Activated CD8-positive, alpha-beta T cell treated with anti-CD3 and anti-CD28 coated beads for 36 hours (primary cell): ENCODE results near the gene KATNB1. TPM values are rescaled to one million over a fixed set of nuclear protein-coding genes. Genes with fewer than 3 reads are reported as not detected.
"Not testable (repeated sequence)": the region's sequence is repeated elsewhere in the genome, so short reads cannot be mapped to it uniquely, and the experiment has no call there.

Experiments
- ATAC-seq: fragments of 200-7000 bp; cut with Tn5 transposase; one replicate; pipeline ENCODE4 v1.10.0; 2021; ENCODE audit warnings: mild to moderate bottlenecking, moderate library complexity
- CTCF ChIA-PET: fragments of 350-600 bp; sonication (Branson Sonifier 250); formaldehyde crosslinking; loops from one replicate; lab custom pipeline; 2021; ENCODE audit warnings: antibody characterized with exemption; lab: Charles Lee
- POLR2A ChIA-PET: fragments of 350-600 bp; sonication (Branson Sonifier 250); formaldehyde crosslinking; loops from one replicate; lab custom pipeline; 2021; ENCODE audit warnings: antibody characterized with exemption; lab: Charles Lee
- DNase-seq: peaks from one replicate; pipeline ENCODE4 v3.0.0-alpha.2; 2020
- H3K27ac Mint-ChIP-seq: one replicate; pipeline ENCODE4 v1.8.0; 2021; ENCODE audit warnings: mild to moderate bottlenecking, mixed read lengths
- H3K27me3 Mint-ChIP-seq: one replicate; pipeline ENCODE4 v1.8.0; 2021; ENCODE audit warnings: mixed read lengths
- H3K36me3 Mint-ChIP-seq: one replicate; pipeline ENCODE4 v1.8.0; 2021; ENCODE audit warnings: low read depth, mixed read lengths
- H3K4me1 Mint-ChIP-seq: one replicate; pipeline ENCODE4 v1.8.0; 2021; ENCODE audit warnings: low read depth, mixed read lengths
- H3K4me3 Mint-ChIP-seq: one replicate; pipeline ENCODE4 v1.8.0; 2021; ENCODE audit warnings: mild to moderate bottlenecking, moderate library complexity, mixed read lengths
- H3K9me3 Mint-ChIP-seq: one replicate; pipeline ENCODE4 v1.8.0; 2021; ENCODE audit warnings: mixed read lengths
- intact Hi-C: fragments of 100-400 bp; cut with micrococcal nuclease; formaldehyde crosslinking; loops from one replicate; pipeline ENCODE4 v1.10.0; 2022
- total RNA-seq, 2 experiments: library from RNA; stranded (reverse); gene quantifications; one replicate each; pipeline ENCODE4 v1.2.3, GENCODE V29; 2021
- TF ChIP-seq, protein P1 (sequence below): fragments of 200-600 bp; IDR thresholded peaks from one replicate; pipeline ENCODE4 v1.8.0; 2022; ENCODE audit warnings: antibody characterized with exemption, mild to moderate bottlenecking

KATNB1 gene
- total RNA-seq, 2 experiments from 2014 or later = 35.1 to 39.6 TPM

DNA sequence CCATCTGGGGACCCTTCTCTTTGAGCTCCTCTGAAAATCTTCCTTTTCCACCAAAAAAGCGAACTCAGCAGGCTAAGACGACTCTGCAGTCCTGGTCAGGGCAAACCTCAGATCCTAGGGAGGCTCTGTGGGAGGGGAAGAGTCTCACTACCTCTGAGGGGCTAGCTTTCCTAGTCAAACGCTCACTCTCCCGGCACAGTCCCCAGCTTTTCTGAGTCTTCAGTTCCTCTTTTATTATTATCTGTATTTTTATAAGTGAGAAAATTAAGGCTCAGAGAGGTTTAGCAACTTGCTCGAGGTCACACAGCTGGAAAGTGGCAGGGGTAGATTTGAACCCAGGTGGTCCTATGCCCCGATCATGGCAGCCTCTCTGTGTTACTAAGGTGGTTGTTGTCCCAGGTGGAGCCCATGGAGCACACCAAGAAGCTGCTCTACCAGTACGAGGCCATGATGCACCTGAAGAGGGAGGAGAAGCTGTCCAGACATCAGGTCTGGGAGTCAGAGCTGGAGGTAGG lies 9.1 kb upstream of the KATNB1 start:
- no peak for ATAC-seq
- ChIA-PET POLR2A (interaction anchor here (1.1 to 1.4 kb wide), 3 partner anchors 9 to 136 kb away, joined by 3 read pairs; partner anchors contain the start of gene KATNB1), CTCF (interaction anchor here (1.5 to 2.4 kb wide), 3 partner anchors 10 to 150 kb away, joined by 6 to 9 read pairs (median 8); no protein-coding TSS in a partner anchor)
- TF ChIP-seq, protein P1, sequence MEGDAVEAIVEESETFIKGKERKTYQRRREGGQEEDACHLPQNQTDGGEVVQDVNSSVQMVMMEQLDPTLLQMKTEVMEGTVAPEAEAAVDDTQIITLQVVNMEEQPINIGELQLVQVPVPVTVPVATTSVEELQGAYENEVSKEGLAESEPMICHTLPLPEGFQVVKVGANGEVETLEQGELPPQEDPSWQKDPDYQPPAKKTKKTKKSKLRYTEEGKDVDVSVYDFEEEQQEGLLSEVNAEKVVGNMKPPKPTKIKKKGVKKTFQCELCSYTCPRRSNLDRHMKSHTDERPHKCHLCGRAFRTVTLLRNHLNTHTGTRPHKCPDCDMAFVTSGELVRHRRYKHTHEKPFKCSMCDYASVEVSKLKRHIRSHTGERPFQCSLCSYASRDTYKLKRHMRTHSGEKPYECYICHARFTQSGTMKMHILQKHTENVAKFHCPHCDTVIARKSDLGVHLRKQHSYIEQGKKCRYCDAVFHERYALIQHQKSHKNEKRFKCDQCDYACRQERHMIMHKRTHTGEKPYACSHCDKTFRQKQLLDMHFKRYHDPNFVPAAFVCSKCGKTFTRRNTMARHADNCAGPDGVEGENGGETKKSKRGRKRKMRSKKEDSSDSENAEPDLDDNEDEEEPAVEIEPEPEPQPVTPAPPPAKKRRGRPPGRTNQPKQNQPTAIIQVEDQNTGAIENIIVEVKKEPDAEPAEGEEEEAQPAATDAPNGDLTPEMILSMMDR = no peak
- Mint-ChIP-seq H3K27ac (no peak overlapping the region), H3K4me3 (no peak overlapping the region), H3K4me1 (peaks cover 2% of the 10 kb centered on the region), H3K27me3 (no peaks in the 10 kb centered on the region), H3K9me3 (no peaks in the 10 kb centered on the region), H3K36me3 (no peaks in the 10 kb centered on the region)
- no peak for DNase-seq
- intact Hi-C loops = loop anchor here (10.0 kb wide), 1 partner anchor 152 kb away; no protein-coding TSS in a partner anchor

DNA sequence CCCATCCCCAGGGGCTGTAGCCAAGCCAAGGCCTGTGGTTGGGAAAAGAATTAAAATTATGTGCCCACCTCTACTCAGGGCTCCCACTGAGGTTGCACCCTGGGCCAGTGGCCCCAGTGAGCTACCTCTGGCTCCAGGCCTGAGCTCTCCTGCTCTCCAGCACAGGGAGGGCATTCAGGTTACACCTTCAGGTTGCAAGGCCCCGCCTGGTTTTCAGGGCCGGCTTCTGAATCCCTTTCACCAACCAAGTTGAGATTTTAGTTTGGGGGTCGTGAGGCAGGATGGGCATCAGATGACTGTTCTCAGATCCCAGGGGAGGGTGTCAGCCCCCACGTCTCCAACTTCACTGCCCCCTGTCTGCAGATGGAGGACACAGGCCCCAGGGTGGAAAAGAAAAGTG lies 8.0 kb upstream of the KATNB1 start:
- Mint-ChIP-seq H3K36me3 (peaks cover under 1% of the 10 kb centered on the region), H3K4me3 (no peak overlapping the region), H3K27me3 (no peaks in the 10 kb centered on the region), H3K9me3 (peaks cover 1% of the 10 kb centered on the region), H3K27ac (no peak overlapping the region), H3K4me1 (peaks cover 2% of the 10 kb centered on the region)
- TF ChIP-seq, protein P1 = no peak
- DNase-seq = no peak
- ATAC-seq = no peak
- ChIA-PET POLR2A (no interaction called here), CTCF (interaction anchor here (0.5 to 2.1 kb wide), 2 partner anchors 79 to 137 kb away, joined by 3 to 9 read pairs; no protein-coding TSS in a partner anchor)
- intact Hi-C loops = loop anchor here (10.0 kb wide), 1 partner anchor 153 kb away; no protein-coding TSS in a partner anchor

DNA sequence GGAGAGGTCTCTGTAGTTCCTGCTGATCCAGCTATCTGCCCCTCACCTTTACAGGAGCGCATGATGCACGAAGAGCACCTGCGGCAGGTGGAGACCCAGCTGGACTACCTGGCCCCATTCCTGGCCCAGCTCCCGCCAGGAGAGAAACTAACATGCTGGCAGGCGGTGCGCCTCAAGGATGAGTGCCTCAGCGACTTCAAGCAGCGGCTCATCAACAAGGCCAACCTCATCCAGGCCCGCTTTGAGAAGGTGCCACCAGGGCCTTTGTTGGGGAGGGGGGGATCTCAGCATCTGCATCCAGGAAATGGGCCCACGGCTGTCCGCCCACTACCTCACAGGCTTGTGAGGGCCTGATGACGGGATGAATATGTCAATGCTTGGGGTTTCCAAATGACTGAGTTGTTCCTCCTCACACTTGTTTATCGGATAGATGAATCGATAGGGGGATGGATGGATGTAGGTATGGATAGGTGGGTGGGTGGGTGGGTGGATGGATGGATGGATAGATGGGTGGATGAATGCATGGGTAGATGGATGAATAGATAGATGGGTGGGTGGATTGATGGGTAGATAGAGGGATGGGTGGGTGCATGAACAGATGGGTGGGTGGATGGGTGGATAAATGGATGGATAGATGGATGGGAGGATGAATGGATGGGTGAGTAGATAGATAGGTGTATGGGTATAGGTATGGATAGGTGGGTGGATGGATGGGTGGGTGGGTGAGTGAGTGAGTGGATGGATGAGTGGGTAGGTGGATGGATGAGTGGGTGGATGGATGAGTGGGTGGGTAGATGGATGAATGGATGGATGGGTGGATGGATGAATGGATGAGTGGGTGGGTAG lies 7.0 kb upstream of the KATNB1 start:
- Mint-ChIP-seq H3K27me3 (no peaks in the 10 kb centered on the region), H3K27ac (no peak overlapping the region), H3K4me3 (no peak overlapping the region), H3K9me3 (peaks cover 8% of the 10 kb centered on the region), H3K36me3 (peaks cover 9% of the 10 kb centered on the region), H3K4me1 (peaks cover 5% of the 10 kb centered on the region)
- TF ChIP-seq, protein P1 = no peak
- CTCF ChIA-PET = no interaction called here
- ATAC-seq (no peak), DNase-seq (peak; percentile 34)
- intact Hi-C loops = loop anchor here (10.0 kb wide), 1 partner anchor 154 kb away; no protein-coding TSS in a partner anchor
- POLR2A ChIA-PET = no interaction called here

DNA sequence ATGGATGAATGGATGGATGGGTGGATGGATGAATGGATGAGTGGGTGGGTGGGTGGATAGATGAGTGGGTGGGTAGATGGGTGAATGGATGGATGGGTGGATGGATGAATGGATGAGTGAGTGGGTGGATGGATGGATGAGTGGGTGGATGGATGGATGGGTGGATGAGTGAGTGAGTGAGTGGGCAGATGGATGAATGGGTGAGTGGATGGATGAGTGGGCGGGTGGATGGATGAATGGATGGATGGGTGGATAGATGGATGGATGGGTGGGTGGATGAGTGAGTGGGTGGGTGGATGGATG lies 6.4 kb upstream of the KATNB1 start:
- DNase-seq (no peak), ATAC-seq (no peak)
- Mint-ChIP-seq H3K9me3 (peaks cover 8% of the 10 kb centered on the region), H3K36me3 (peaks cover 10% of the 10 kb centered on the region), H3K27me3 (no peaks in the 10 kb centered on the region), H3K4me3 (no peak overlapping the region), H3K27ac (no peak overlapping the region), H3K4me1 (peaks cover 5% of the 10 kb centered on the region)
- TF ChIP-seq, protein P1 = no peak
- intact Hi-C loops = loop anchor here (10.0 kb wide), 1 partner anchor 154 kb away; no protein-coding TSS in a partner anchor
- ChIA-PET POLR2A (no interaction called here), CTCF (no interaction called here)

DNA sequence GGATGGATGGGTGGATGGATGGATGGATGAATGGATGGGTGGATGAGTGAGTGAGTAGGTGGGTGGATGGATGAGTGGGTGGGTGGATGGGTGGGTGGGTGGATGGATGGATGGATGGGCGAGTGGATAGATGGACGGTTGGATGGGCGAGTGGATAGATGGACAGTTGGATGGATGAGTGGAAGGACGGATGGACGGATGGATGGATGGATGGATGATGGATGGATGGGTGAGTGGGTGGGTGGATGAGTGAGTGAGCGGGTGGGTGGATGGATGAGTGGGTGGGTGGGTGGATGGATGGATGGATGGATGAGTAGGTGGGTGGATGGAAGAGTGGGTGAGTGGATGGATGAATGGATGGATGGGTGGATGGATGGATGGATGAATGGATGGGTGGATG lies 5.7 kb upstream of the KATNB1 start:
- H3K4me3 Mint-ChIP-seq, H3K27me3 Mint-ChIP-seq, H3K4me1 Mint-ChIP-seq, POLR2A ChIA-PET, H3K9me3 Mint-ChIP-seq, DNase-seq, ATAC-seq, H3K27ac Mint-ChIP-seq: not testable (repeated sequence)
- intact Hi-C loops = loop anchor here (10.0 kb wide), 2 partner anchors 125 to 155 kb away; no protein-coding TSS in a partner anchor
- CTCF ChIA-PET = interaction anchor here (2.8 kb wide), 1 partner anchor 153 kb away, joined by 13 read pairs; no protein-coding TSS in a partner anchor
- peaks cover 13% of the 10 kb centered on the region for H3K36me3 Mint-ChIP-seq
